NK-92 (cell line): Measurements from ENCODE around the gene ORC6.

Experiments used
- DNase-seq: peaks from one replicate; lab custom pipeline; 2025; ENCODE audit not compliant: unreplicated experiment; lab: John Stamatoyannopoulos, UW

Gene ORC6

DNA sequence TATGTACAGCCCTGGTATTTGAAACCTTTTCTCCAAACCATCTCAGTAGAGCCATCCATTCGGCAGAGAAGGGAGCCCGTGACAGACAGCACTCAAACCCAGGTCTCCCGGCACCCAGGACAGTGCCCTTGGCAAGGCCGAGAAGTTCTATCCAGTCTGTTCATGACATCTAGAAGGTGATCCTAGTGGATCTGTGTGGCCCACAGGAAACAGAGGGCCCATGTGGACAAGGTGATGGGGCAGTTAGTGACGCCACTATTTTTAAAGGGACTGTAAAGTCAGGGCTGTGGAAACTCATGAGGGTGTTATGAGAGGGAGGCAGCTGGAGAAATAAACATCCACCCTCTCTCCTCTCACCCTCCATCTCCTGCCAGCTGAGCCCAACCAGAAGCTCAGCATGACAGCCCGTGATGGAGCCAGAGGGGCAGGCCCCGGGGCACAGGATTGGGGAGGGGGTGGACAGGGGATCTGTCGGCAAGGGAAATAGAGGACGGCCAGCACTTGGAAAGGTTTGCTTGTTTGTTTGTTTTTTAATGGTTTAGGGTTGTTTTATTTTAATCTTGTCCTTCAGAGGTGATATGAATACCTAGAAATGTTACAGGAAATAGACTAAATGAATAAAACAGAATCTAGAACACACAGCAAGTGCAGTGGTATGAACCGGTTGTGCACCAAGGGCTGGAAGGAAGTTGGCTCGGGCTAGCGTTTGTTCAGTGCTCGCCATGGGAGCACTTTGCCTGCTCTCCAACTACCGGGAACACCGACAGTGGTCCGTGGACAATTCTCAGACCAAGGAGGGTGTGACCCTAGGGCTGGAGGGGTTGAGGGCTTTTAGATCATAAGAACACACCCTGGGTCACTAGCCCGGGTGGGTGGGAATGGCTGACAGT lies 41.6 kb downstream of the ORC6 start:
- DNase-seq = no peak

- no peak for DNase-seq
Observed at GRCh38 chr16:46731691-46732555, 42.5 kb downstream of the ORC6 start.

DNA sequence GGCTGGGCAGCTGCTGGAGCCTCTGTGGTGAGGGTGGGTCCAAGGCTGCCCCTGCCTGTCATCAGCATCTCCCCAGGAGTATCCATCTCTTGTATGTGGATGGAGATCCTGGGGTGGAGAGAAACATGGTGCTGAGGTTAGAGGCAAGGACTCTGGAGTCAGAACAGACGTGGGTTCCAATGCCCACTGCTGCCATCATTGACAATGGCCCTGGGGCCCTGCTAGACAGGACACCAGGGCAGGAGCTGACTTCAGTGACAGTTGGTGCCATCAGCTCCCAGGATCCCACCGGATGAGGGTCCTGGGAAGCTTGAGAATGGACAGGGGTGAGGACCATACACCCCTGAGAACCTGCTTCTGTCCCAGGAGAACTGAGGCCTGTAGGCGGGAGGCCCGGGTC lies 43.1 kb downstream of the ORC6 start:
- DNase-seq = no peak

GRCh38 chr16:46733319-46733830 lies 43.9 kb downstream of the ORC6 start:
- no peak for DNase-seq

DNA sequence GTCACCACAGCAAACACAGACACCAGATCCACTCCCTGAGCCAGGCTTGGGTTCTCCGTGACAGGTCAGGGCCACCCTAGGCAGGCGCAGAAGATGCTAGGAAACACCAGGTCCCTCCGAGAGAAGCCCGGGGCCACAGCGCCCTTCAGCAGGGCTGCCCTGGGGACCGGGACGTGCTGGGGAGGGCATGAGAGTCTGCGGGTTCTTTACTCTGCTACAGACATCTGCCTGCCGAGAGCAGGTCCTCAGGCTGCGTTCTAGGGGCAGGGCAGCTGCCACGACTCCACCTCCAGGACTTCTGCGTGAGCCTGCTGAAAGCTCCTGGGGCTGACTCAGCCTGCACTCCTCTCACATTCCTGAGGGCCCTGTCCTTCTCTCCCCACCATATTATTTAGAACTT lies 47.2 kb downstream of the ORC6 start:
- no peak for DNase-seq

GRCh38 chr16:46737621-46738214 lies 48.3 kb downstream of the ORC6 start:
- no peak for DNase-seq

DNA sequence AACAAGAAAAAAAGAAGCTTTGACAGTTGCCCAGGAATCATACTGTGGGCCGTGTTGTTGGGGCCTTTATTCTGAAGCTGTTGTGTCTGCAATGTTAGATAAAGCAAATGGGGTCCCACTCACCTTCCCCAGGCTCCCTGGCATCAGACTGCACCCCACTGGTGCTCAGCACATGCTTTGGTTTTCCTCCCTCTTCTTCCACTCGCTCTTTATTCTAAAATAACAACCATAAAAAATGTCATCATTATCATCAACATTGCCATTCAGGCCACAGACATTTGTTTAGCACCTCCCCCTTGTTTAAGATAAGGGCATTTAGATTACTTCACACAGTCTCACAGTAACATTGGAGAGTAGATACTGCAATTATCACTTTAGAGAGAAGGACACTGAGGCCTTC lies 50.5 kb downstream of the ORC6 start:
- no peak for DNase-seq

- DNase-seq = no peak
Observed at GRCh38 chr16:46743232-46743719, 53.8 kb downstream of the ORC6 start.

DNA sequence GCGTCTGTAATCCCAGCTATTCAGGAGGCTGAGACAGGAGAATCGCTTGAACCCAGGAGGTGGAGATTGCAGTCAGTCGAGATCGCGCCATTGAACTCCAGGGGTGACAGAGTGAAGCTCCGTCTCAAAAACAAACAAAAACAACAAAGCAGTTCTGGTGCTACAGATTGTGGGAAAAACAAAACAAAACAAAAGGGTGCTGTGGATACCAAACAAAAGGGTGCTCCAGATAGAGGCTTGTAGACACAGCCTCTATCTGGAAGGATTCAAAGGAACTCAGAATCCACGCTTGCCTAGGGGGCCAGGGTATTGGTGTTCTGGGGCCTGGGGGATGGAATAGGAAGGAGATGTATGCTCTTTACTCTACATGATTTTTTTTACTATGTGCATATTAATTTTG lies 56.2 kb downstream of the ORC6 start:
- no peak for DNase-seq

- no peak for DNase-seq
Observed at GRCh38 chr16:46746821-46747776, 57.6 kb downstream of the ORC6 start.
